ENCODE data around the gene MUC20. TPM values are rescaled to one million over a fixed set of nuclear protein-coding genes. Genes with fewer than 3 reads are reported as not detected.
"Not testable (repeated sequence)": the region's sequence is repeated elsewhere in the genome, so short reads cannot be mapped to it uniquely, and the experiment has no call there.

Gene MUC20
- total RNA-seq, 2 donors from 2014 or later: 2.4 to 3.5 TPM

- ATAC-seq: peak in 1 of 2 donors; percentile 22
- not testable (repeated sequence) for H3K9me3 Mint-ChIP-seq; DNase-seq (ENCODE audit: low spot score); H3K4me3 Mint-ChIP-seq; H3K36me3 Mint-ChIP-seq; H3K27me3 Mint-ChIP-seq; H3K27ac Mint-ChIP-seq; H3K4me1 Mint-ChIP-seq (ENCODE audit: low read depth in 2 of 2)
Observed at GRCh38 chr3:195725916-195726740, 5.3 kb downstream of the MUC20 start.

- no peak for ATAC-seq
- H3K4me1 Mint-ChIP-seq (ENCODE audit: low read depth in 2 of 2): no peaks in the 10 kb centered on the region
Observed at GRCh38 chr3:195727606-195728195, 6.9 kb downstream of the MUC20 start.

GRCh38 chr3:195728789-195729188 is 8.0 kb downstream of the MUC20 start:
- H3K9me3 Mint-ChIP-seq; ATAC-seq; H3K27me3 Mint-ChIP-seq; H3K27ac Mint-ChIP-seq; H3K36me3 Mint-ChIP-seq; DNase-seq (ENCODE audit: low spot score); H3K4me1 Mint-ChIP-seq (ENCODE audit: low read depth in 2 of 2); H3K4me3 Mint-ChIP-seq: not testable (repeated sequence)

More at GRCh38 chr3:195727606-195728195, 6.9 kb downstream of the MUC20 start:
- no peak for DNase-seq (ENCODE audit: low spot score)
- Mint-ChIP-seq H3K9me3 (no peaks in the 10 kb centered on the region), H3K36me3 (no peaks in the 10 kb centered on the region), H3K27me3 (no peaks in the 10 kb centered on the region), H3K27ac (no peak overlapping the region), H3K4me3 (no peak overlapping the region)

GRCh38 chr3:195729476-195730251 is 8.9 kb downstream of the MUC20 start:
- Mint-ChIP-seq H3K9me3 (no peaks in the 10 kb centered on the region), H3K4me3 (no peak overlapping the region), H3K4me1 (ENCODE audit: low read depth in 2 of 2) (no peaks in the 10 kb centered on the region), H3K27ac (no peak overlapping the region), H3K27me3 (no peaks in the 10 kb centered on the region), H3K36me3 (no peaks in the 10 kb centered on the region)
- DNase-seq (ENCODE audit: low spot score) (no peak), ATAC-seq (no peak)

GRCh38 chr3:195731356-195731905 is 10.7 kb downstream of the MUC20 start:
- Mint-ChIP-seq H3K27me3 (no peaks in the 10 kb centered on the region), H3K9me3 (no peaks in the 10 kb centered on the region), H3K4me1 (ENCODE audit: low read depth in 2 of 2) (no peaks in the 10 kb centered on the region), H3K36me3 (no peaks in the 10 kb centered on the region), H3K4me3 (no peak overlapping the region), H3K27ac (no peak overlapping the region)
- DNase-seq (ENCODE audit: low spot score) (no peak), ATAC-seq (no peak)

- no peaks in the 10 kb centered on the region for H3K4me1 Mint-ChIP-seq (ENCODE audit: low read depth in 2 of 2)
- H3K4me3 Mint-ChIP-seq: no peak overlapping the region
- no peak overlapping the region for H3K27ac Mint-ChIP-seq
- ATAC-seq: no peak
- H3K36me3 Mint-ChIP-seq: no peaks in the 10 kb centered on the region
- H3K27me3 Mint-ChIP-seq: no peaks in the 10 kb centered on the region
- no peak for DNase-seq (ENCODE audit: low spot score)
- no peaks in the 10 kb centered on the region for H3K9me3 Mint-ChIP-seq
Observed at GRCh38 chr3:195732940-195733339, 12.2 kb downstream of the MUC20 start.

- no peak overlapping the region for H3K27ac Mint-ChIP-seq
Observed at GRCh38 chr3:195735036-195735695, 14.4 kb downstream of the MUC20 start.

GRCh38 chr3:195736866-195737490 is 16.2 kb downstream of the MUC20 start:
- Mint-ChIP-seq H3K27ac (no peak overlapping the region), H3K9me3 (no peaks in the 10 kb centered on the region), H3K36me3 (no peaks in the 10 kb centered on the region), H3K4me1 (ENCODE audit: low read depth in 2 of 2) (no peaks in the 10 kb centered on the region), H3K4me3 (no peak overlapping the region), H3K27me3 (no peaks in the 10 kb centered on the region)
- no peak for ATAC-seq
- DNase-seq (ENCODE audit: low spot score): no peak

More at GRCh38 chr3:195735036-195735695, 14.4 kb downstream of the MUC20 start:
- DNase-seq (ENCODE audit: low spot score): no peak
- no peaks in the 10 kb centered on the region for H3K9me3 Mint-ChIP-seq
- ATAC-seq: no peak
- no peak overlapping the region for H3K4me3 Mint-ChIP-seq
- H3K27me3 Mint-ChIP-seq: no peaks in the 10 kb centered on the region
- no peaks in the 10 kb centered on the region for H3K4me1 Mint-ChIP-seq (ENCODE audit: low read depth in 2 of 2)
- no peaks in the 10 kb centered on the region for H3K36me3 Mint-ChIP-seq

- not testable (repeated sequence) for ATAC-seq; H3K36me3 Mint-ChIP-seq; H3K27ac Mint-ChIP-seq; H3K27me3 Mint-ChIP-seq; H3K4me3 Mint-ChIP-seq; H3K9me3 Mint-ChIP-seq; H3K4me1 Mint-ChIP-seq (ENCODE audit: low read depth in 2 of 2); DNase-seq (ENCODE audit: low spot score)
Observed at GRCh38 chr3:195737782-195738181, 17.0 kb downstream of the MUC20 start.

GRCh38 chr3:195738274-195739044 is 17.7 kb downstream of the MUC20 start:
- H3K4me3 Mint-ChIP-seq: no peak overlapping the region
- H3K4me1 Mint-ChIP-seq (ENCODE audit: low read depth in 2 of 2): no peaks in the 10 kb centered on the region
- ATAC-seq (peak in 1 of 2 donors; percentile 14), DNase-seq (ENCODE audit: low spot score) (no peak)
- no peaks in the 10 kb centered on the region for H3K36me3 Mint-ChIP-seq
- no peak overlapping the region for H3K27ac Mint-ChIP-seq
- no peaks in the 10 kb centered on the region for H3K9me3 Mint-ChIP-seq
- H3K27me3 Mint-ChIP-seq: peaks cover 0 to 8% of the 10 kb centered on the region in 2 donors

GRCh38 chr3:195739561-195740111 is 18.9 kb downstream of the MUC20 start:
- H3K4me1 Mint-ChIP-seq (ENCODE audit: low read depth in 2 of 2): no peaks in the 10 kb centered on the region
- H3K36me3 Mint-ChIP-seq: no peaks in the 10 kb centered on the region
- DNase-seq (ENCODE audit: low spot score): no peak
- H3K4me3 Mint-ChIP-seq: no peak overlapping the region
- no peaks in the 10 kb centered on the region for H3K9me3 Mint-ChIP-seq
- no peak for ATAC-seq
- H3K27me3 Mint-ChIP-seq: peaks cover 0 to 14% of the 10 kb centered on the region in 2 donors
- no peak overlapping the region for H3K27ac Mint-ChIP-seq

- peaks cover 6 to 11% of the 10 kb centered on the region in 2 donors for H3K4me1 Mint-ChIP-seq (ENCODE audit: low read depth in 2 of 2)
- no peak overlapping the region for H3K27ac Mint-ChIP-seq
- peaks cover 3 to 28% of the 10 kb centered on the region in 2 donors for H3K27me3 Mint-ChIP-seq
- H3K36me3 Mint-ChIP-seq: no peaks in the 10 kb centered on the region
- no peak for DNase-seq (ENCODE audit: low spot score)
- no peak overlapping the region for H3K4me3 Mint-ChIP-seq
- no peak for ATAC-seq
- H3K9me3 Mint-ChIP-seq: no peaks in the 10 kb centered on the region
Observed at GRCh38 chr3:195744437-195744836, 23.7 kb downstream of the MUC20 start.

Measured in natural killer cell treated with Interleukin-12 subunit alpha and Interleukin-12 subunit beta and Interleukin-15 and Interleukin-18, amount 100 ng/mL, for 72 hours (primary cell).